GM19328 (cell line): ENCODE results near the gene S100A7A.

Source experiments
- ATAC-seq: cut with Tn5 transposase; IDR thresholded peaks from one replicate; pipeline ENCODE4 v1.9.1; 2021; ENCODE audit warnings: mild to moderate bottlenecking, moderate library complexity; ENCODE audit not compliant: unreplicated experiment

Gene S100A7A

DNA sequence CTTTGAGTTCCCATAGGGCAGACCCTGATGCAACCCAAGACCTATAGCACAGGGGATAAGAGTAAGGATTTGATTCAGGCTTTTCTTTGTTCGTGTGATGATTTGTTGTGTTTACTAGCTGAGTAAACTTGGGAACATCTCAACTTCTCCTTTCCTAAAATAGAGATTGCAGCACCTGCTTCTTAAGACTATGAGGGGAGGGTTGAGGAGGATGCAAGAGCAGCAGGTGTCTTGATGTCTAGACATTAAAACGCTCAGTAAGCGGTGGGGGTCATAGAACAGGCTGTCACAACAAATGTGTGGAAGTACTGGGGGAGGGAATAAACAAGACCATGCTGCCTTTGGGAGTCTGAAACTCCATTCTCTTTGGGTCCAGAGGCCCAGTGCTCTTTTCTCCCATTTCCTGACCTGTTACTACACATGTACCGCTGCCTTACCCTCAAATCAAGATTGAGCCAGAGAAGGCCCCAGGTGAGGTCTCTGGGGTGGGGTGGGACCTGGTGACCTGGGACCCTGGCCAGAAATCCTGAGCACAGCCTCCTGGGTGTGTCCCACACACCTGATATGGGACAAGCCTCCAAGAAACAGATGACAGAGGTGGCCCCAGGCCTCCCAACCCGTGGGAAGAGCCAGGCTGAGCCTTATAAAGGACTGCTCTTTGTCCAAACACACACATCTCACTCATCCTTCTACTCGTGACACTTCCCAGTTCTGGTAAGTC is at the start of gene S100A7A:
Gene S100A7A (plus strand): TSS at position 671 of the 721 bp plus-strand sequence. CDS start 1,563 bp downstream, outside the sequence.
- ATAC-seq, result no peak

DNA sequence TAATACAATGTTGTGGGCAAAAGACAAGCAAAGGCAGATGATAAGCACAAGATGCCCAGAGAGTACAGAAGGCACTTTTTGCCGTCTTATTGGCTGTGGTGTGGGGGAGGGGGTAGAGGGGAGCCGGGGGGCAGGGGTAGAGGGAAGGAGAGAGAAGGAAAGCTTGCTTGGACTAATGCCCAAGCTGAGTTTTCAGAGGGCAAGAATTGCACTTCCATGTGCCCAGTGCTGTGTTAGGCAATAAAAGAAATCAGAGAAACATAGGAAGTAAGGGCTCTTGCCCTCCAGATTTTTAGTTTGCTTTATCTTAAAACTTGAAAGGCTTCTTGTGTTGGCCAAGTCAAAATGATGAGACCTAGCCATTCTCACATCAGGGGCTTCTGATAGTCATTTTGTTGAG is 49.2 kb upstream of the S100A7A start:
- no peak for ATAC-seq

DNA sequence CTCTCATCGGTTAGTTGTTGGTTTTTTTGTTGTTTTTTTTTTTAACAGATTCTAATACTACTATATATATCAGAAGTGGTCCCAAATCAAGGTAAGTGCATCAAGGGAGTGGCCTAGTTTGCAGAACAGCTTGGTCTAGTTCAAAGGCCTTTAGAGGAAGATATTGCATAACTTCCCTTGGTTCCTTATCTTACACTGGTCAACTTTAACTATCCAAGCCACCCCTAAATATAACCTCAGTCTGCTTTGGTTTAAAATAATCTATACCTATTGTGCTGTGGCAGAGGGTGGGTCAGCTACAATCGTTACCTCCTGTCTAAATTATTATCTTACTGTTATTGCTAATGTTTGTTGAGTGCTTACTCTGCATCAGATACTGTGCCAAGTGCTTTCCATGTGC is 47.8 kb upstream of the S100A7A start:
- ATAC-seq, result no peak

DNA sequence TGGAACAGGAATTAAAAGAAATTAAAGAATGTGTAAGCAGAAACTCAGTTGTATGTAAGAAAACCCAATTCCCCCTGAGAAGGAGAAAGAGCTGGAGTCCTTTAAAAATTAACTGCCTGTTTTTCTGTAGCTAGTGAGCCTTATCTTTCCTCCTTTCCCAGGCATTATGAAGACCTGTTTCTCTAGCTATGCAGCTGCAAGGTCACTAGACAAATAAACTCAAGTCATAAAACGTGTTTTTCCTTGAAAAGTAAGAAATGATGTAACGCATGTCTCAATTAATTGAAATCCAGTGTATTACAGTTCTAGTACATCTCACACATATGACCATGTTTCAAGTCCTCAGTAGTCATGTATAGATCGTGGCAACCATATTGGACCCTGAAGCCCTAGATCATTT is 46.2 kb upstream of the S100A7A start:
- no peak for ATAC-seq

DNA sequence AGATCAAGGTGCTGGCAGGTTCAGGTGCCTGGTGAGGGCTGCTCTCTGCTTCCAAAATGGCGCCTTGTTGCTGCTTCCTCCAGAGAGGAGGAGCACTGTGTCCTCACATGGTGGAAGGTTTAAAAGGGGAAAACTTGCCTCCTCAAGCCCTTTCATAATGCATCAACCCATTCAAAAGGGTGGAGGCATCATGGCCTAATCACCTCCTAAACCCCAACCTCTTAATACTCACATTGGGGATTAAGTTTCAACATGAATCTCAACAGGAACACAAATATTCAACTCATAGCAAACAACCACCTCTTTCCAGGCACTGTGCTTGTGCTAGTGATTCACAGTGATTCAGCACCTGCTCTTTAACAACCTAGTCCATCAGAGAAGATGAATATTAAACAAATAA is 45.1 kb upstream of the S100A7A start:
- no peak for ATAC-seq

DNA sequence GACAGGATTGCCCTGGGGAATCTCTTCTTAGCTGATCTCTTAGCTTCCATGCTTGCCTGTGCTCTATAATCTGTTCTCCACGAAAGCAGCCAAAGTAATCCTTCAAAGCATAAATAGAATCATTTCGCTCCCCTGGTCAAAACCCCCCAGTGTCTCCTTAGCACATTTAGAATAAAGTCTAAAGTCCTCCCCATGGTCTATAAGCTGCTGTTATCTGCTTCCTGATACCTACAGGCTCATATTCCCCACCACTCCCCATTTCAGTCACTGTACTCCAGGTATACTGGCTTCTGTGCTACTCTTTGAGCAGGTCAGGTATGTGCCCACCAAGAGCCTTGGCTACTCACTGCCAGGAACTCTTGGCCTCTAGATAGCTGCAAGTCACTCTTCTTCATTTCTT is 43.7 kb upstream of the S100A7A start:
- no peak for ATAC-seq

DNA sequence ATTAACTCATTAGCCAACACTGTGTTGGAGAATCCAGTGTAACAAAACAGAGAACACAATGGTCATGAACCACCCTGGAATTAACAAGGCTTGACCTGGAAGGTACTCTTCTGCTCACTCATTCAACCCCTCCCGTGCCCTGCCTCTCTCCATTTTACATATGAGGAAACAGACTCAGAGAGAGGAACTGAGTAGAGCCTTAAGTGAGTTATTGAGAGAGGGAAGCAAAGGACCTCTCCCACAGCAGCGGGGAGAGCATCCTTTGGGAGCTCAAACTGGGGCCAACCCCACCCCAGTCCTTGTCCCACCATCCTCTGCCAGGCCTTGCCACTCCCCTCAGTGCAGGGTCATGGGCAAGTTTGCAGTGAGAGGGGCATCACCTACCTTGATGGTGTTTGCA is 42.2 kb upstream of the S100A7A start:
- ATAC-seq, result no peak

DNA sequence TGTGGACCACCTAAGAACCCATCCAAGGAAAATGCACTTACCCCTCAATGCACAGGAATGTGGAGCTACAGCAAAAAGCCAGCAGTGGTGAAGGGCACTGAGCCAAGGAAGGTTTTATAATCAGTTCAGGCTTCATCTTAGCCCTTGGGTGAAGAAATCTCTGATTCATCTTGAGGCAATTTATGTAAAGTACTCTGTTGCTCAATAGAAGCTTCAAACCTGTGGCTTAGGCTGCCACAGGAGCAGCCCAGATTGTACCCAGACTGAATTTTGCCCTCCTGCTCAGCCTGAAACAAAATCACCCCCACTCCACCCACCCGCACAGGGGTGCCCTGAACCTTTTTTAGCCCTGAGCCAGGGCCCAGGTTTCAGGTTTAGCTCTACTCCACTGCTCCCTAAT is 40.8 kb upstream of the S100A7A start, which contains the start of gene S100A12:
Gene S100A12 (minus strand): TSS at position 111 of the 400 bp plus-strand sequence. CDS start 1,029 bp downstream, outside the sequence.
- no peak for ATAC-seq

DNA sequence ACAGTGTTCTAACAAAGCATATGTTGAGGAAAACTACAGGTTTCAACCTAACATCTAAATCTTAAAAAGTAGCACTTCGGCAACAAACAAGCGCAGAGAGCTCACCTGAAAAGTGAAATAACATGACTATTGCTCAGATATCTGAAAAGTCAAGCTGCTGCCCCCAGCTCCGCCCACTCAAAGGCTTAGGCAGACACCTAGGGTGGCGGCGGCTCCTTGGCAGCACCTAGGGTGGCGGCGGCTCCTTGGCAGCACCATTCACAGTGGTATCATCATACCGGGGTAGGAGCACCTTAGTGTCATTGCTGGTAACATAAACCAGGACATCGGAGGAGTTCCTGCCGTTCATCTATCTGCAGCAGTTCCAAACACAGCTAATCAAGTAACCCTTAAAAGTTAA is 36.7 kb upstream of the S100A7A start:
- ATAC-seq, result no peak

DNA sequence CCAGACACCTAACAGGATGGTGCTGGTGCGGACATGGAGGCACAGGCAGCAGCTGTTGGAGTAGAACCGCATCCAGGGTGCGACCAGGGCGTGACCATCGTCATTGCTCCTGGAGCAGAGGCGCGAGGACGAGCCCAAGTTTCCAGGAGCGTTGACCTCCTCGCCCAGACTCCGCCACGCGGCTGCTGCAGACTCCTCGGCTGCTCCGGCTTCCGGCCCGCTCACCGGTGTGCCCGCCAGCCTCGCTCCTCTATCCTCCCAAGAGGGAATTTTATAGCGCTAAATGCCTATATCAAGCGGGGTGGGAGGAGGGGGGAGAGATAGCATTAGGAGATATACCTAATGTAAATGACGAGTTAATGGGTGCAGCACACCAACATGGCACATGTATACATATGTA is 35.6 kb upstream of the S100A7A start:
- ATAC-seq, result no peak

DNA sequence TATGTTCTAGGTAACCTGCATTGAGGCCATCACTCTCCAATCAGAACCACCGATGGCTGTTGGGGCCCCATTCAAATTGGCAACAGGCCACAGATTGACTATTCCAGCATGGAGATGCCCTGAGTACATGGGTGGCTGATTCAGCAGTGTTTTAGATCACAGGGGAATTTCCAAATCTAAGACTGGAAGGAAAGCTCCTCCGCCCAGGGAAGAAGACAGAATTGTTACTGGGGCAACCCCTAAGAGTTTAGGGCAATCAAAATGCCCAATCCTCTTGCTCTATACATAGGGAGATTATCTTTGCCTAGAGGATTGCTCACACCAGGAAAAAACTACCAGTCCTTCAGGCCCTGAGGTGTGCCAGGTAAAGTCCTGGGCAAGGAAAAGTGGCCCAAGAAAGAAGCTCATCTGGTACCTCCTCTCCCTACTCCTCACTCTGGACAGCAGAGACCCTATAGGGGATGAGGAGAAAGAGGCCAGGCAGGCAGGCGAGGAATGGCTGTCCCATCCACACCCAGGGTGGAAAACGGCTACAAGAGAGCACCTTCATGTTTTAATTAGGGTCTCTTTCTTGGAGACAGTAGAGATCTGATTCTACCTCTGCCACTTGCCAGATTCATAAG is 31.3 kb upstream of the S100A7A start:
- no peak for ATAC-seq

DNA sequence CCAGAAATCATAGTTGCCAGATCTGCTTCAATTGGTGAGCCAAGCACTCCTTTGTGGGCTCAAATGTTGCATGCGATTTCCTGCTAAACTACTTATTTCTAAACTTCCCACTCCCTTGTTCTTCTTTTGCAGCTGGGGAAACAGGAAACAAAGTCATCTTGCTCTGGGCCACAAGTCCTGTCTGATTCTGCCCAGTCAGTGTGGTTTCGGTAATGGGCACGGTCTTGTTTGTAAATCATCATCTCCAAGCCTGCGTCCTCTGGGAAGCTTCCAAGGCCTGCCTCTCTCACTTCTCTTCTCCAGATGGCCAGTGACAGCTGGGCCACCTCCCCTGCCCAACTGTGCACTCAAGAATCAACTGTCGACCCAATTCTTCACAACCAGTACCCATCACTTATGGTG is 29.8 kb upstream of the S100A7A start:
- ATAC-seq, result no peak

DNA sequence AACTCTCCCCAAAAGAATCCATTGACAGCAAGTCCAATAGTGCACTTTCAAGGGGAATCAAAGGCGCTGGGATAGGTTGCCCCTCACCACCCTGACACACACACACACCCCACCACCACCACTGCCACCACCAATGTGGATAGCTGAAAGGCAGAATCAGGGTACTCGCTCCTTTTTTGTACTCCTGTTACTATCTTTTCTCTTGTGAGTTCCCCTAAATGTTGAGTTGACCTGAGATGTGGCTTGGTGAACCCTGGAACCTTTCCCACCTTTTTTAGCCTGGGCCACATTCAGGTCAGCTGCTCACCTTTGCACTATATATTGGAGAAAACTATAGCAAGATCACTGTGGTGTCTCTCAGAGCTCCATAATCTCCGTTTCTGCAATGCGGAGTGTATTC is 29.3 kb upstream of the S100A7A start:
- no peak for ATAC-seq

DNA sequence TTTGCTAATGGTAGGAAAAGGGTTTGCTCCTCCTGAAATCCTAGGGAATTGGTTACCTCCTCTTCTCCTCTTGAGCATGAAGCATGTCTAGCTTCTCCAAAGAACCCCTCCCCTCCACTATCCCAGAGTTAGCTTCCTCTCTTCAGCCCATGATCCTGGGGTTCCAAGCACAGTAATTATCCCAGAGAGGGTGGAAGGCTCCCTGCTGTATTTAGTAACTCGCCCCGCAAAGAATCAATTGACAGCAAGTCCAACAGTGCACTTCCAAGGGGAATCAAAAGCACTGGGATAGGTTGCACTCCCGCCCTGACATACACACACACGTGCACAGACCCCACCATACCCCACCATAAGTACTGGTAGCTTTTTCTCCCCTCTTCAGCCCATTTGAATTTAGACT is 28.5 kb upstream of the S100A7A start:
- no peak for ATAC-seq

DNA sequence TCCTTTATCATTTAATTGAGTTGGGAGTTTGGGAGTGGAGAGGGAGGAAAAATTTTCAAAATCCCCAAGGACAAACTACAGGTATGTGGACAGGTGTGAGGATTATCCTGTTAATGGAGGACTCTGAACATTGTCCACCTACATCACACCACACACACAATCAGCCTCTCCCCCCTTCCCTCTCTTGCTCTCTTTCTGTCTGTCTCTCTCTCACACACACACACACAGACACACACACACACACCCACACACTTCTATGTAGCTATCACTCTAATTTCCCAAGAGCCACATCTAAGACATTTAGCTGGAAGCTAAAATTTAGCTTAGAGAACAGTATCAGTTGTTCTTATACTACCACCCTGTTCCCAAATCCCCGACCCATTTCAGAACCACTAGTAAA is 26.9 kb upstream of the S100A7A start:
- ATAC-seq, result no peak

DNA sequence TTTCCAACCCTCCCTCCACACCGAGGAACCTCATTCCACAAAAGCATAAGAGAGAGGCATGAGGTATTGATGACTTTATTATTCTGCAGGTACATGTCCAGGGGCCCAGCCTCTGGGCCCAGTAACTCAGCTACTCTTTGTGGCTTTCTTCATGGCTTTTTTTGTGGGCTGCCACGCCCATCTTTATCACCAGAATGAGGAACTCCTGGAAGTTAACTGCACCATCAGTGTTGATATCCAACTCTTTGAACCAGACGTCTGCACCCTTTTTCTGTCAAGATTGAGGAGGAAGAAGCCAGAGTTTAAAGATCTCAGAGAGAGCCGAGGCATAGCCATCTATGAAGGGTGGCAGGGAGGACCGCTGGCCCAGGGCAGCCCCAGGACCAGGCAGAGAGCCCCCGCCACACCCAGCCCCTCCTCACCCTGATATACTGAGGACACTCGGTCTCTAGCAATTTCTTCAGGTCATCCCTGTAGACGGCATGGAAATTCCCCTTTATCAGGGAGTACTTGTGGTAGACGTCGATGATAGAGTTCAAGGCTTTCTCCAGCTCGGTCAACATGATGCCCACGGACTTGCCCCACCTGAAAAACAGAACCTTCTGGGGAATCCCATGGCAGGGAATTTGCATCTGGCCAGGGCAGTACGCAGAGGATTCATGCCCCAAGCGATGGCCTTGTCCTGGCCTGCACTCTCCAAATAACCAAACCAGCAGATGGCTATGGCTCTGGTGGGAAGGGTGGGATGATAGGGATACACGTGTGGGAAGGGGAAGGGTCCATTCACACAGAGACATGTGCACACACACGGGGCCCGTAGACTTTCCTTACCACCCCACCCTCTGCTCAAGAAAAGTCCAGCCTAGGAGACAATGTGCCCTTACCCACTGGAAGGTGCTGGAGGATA is 26.1 kb upstream of the S100A7A start:
- no peak for ATAC-seq

DNA sequence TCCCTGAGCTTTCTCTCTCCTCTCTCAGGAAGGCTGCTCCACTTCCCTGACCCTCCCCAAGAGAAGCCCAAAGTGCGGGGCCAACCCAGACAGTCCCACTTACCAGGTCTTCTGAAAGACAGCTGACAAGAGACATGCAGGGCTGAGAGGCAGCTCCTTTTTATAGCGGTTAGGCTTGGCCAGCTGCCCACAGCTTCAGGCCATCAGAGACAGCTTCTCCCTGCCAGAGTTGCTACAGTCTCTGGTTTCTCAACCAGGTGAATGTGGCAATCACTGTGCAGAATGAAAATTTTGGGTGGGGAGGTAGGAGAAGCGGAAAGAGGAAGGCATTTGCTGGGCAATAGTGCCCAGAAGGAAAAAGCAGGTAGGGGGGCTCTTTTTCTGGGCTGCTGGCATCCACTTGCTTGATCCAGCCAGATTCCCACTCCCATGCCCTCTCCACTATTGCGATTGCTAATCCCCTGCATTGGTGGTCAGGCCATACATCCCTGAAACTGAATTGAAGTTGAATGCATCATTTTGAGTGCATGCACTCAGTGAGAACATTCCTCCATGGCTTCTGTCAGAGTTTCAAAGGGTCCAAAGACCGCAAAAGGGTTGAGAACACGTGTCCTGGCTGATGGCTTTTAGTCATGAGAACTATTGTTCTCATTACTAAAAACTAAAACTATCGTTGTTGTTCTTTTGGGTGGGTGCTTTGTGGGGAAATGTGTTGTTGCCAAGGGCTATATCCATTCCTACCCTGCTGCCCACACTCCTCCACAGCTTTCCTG is 25.2 kb upstream of the S100A7A start, which contains the start of gene S100A8:
Gene S100A8 (minus strand): TSS at position 136 of the 773 bp plus-strand sequence. CDS start 538 bp downstream, outside the sequence.
- ATAC-seq, result no peak

DNA sequence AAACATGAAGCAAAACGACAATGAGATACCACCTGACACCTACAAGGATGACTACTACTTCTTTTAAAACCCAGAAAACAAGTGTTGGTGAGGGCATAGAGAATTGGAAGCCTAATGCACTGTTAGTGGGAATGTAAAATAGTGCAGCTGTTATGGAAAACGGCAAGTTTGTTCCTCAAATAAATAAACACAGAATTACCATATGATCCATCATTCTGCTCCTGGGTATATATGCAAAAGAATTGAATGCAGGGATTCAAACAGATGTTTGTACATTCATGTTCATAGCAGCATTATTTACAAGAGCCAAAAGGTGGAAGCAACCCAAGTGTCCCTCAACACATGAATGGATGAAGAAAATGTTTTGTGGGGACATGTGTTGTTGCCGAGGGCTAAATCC is 24.1 kb upstream of the S100A7A start:
- no peak for ATAC-seq

DNA sequence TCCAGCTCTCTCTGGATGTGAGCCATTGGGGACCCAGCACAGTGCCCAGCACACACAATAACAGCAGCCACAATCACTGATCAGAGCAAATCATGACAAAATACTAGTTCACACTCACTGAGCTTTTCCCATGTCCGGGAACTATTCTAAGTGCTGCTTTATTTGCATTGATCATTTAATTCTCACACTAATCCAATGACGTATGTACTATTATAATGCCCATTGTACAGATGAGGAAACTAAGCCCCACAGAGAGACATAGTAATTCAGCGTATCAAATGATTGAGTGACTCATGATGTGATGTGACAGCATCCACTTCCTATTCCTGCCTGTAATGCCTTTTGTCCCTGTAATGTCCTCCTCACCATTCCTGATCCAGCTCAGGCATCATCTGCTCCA is 23.5 kb upstream of the S100A7A start:
- no peak for ATAC-seq

DNA sequence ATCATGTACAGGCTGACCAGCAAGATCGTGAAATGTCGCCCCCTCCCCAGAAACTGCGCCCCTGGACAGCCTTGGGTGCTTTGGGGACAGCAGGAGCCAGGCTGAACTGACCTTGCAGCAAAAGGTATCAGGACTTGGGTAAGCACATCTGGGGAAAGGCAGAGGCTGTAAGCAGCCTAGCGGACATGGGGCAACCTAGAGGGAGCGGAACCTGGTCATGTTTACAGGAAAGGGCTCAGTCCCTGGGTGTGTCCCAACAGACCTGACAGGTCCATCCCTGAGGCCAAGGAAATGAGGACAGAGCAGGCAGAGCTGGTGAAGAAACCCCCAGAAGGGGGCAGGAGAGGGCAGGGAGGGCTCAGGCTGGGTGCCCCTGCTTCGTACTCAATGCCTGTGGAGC is 22.4 kb upstream of the S100A7A start:
- no peak for ATAC-seq

DNA sequence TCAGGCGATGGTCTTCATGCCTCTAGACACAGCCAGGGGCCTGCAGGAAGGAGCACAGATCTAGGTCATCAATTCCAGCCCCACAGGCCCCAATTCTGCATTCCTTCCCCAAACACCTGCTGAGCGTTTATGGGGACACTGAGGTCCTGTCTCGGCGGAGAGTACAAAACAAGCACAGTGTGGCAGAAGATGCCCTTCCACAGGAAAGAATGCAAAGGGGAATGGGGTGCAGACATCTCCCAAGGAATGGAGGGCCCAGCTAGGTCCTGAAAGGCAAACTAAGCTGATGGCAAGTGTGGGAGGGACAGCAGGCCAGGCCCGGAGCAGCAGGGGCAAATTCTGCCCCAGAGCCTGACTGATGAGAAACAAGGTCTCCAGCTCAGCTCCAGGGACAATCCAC is 21.9 kb upstream of the S100A7A start:
- ATAC-seq, result no peak
